Kidney capillary endothelial cell (primary cell): ENCODE results near the gene MAFF.
A peak's percentile ranks its signal among the peaks of the same experiment; 100 is the strongest.

ENCODE experiments used
- DNase-seq: peaks from one replicate; pipeline ENCODE4 v3.0.0-alpha.2; 2018; ENCODE audit warnings: low spot score

Gene MAFF

GRCh38 chr22:38248280-38248679 lies 46.5 kb downstream of the MAFF start:
- no peak for DNase-seq

GRCh38 chr22:38249301-38249700 lies 47.5 kb downstream of the MAFF start:
- DNase-seq, result no peak

GRCh38 chr22:38249803-38250642 lies 48.2 kb downstream of the MAFF start:
- DNase-seq, result no peak

- DNase-seq, result no peak
These were observed 49.0 kb downstream of the MAFF start for GRCh38 chr22:38250643-38251340.

- no peak for DNase-seq
These were observed 49.5 kb downstream of the MAFF start for GRCh38 chr22:38251341-38251692.

GRCh38 chr22:38255697-38256096 lies 53.9 kb downstream of the MAFF start:
- no peak for DNase-seq

- peak; percentile 60 for DNase-seq
These were observed 55.4 kb downstream of the MAFF start for GRCh38 chr22:38257181-38257580.

- no peak for DNase-seq
These were observed 56.0 kb downstream of the MAFF start for GRCh38 chr22:38257650-38258250.

GRCh38 chr22:38258895-38259294 lies 57.1 kb downstream of the MAFF start:
- peak; percentile 30 for DNase-seq

- no peak for DNase-seq
These were observed 57.6 kb downstream of the MAFF start for GRCh38 chr22:38259370-38259769.

- DNase-seq, result no peak
These were observed 59.2 kb downstream of the MAFF start for GRCh38 chr22:38260761-38261681.

GRCh38 chr22:38262051-38262795 lies 60.4 kb downstream of the MAFF start:
- no peak for DNase-seq

GRCh38 chr22:38264322-38264843 lies 62.6 kb downstream of the MAFF start:
- DNase-seq, result no peak
